Neuron (in vitro differentiated cells): ENCODE measurements around the gene NAA10.

Source experiments
- H2AFZ ChIP-seq: one replicate; pipeline ENCODE4 v1.6.1; 2013; ENCODE audit warnings: low read depth, mild to moderate bottlenecking, inconsistent platforms, low read length, moderate library complexity
- H3K27me3 ChIP-seq: one replicate; pipeline ENCODE4 v1.6.1; 2013; ENCODE audit warnings: low read length; ENCODE audit not compliant: insufficient read depth
- H3K36me3 ChIP-seq: one replicate; pipeline ENCODE4 v1.6.1; 2013; ENCODE audit warnings: low read length; ENCODE audit not compliant: insufficient read depth
- H3K4me1 ChIP-seq: one replicate; pipeline ENCODE4 v1.6.1; 2013; ENCODE audit warnings: low read length; ENCODE audit not compliant: insufficient read depth
- H3K4me3 ChIP-seq: 2 replicates; pipeline ENCODE4 v1.5.1; 2013; ENCODE audit warnings: mild to moderate bottlenecking, low read length, moderate library complexity
- H3K9me3 ChIP-seq: one replicate; pipeline ENCODE4 v1.6.1; 2013; ENCODE audit warnings: low read length

Gene NAA10

GRCh38 chrX:153950127-153950526 is 15.3 kb upstream of the NAA10 start:
- Histone ChIP-seq H3K27me3 (peaks cover 4% of the 10 kb centered on the region), H3K36me3 (peaks cover 50% of the 10 kb centered on the region), H3K9me3 (no peaks in the 10 kb centered on the region), H3K4me1 (peaks cover 25% of the 10 kb centered on the region), H3K4me3 (no peak overlapping the region), H2AFZ (no peak overlapping the region)

DNA sequence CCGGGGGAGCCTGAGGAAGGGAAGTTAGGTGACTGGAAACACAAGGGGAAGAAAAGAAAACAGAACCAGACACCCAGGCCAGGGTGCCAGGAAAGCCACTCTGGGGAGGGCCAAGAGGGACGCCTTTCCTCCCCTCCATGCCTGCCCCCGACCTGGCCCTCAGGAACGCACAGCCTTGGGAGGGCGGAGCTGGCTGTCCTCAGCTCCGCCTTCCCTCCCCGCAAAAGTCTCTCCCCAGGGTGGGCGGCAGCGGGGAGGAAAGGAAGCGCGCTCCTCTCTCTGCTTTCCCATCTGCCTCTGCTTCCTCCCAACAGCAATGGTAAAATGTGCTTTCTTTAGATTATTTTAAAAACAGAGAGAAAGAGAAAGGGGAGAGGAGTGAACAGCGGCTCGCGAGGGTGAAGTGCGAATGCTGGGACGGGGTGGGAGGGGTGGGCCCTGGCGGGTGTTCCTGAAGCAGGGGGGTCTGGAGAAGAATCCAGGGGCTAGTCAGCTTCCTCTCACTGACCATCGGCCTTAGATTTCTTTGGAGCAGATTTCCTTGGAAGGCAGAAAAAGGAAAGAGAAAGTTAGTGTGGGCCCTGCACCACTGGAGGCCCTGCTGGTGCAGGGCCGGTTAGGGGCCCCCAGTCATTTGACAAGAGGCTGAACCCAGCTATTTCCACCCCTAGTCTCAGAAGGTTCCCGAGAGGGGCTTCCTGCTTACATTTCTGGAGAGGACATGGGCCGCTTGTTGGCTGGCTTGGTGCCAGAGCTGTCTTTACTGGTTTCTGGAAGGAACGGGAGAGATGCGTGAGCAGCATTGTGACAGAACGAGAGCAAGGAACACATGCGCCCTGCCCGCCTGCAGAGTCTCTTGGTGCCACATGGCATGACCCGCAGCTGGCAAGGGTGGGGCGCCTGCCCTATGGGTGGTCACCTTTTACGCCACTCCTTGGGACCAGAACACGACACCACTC is 14.3 kb upstream of the NAA10 start:
- Histone ChIP-seq H3K4me1 (peaks cover 30% of the 10 kb centered on the region), H3K36me3 (peaks cover 44% of the 10 kb centered on the region), H3K4me3 (no peak overlapping the region)

GRCh38 chrX:153948002-153948466 is 13.2 kb upstream of the NAA10 start:
- H3K9me3 ChIP-seq, result no peaks in the 10 kb centered on the region
- H3K4me3 ChIP-seq, result no peak overlapping the region
- no peak overlapping the region for H2AFZ ChIP-seq
- H3K4me1 ChIP-seq, result peaks cover 31% of the 10 kb centered on the region
- peaks cover 4% of the 10 kb centered on the region for H3K27me3 ChIP-seq
- peaks cover 38% of the 10 kb centered on the region for H3K36me3 ChIP-seq

More for the DNA sequence above, 14.3 kb upstream of the NAA10 start:
- H2AFZ ChIP-seq, result no peak overlapping the region
- H3K27me3 ChIP-seq, result peaks cover 4% of the 10 kb centered on the region
- no peaks in the 10 kb centered on the region for H3K9me3 ChIP-seq

GRCh38 chrX:153947009-153947769 is 12.4 kb upstream of the NAA10 start:
- Histone ChIP-seq H3K4me1 (peaks cover 31% of the 10 kb centered on the region), H2AFZ (no peak overlapping the region)

GRCh38 chrX:153945956-153946943 is 11.4 kb upstream of the NAA10 start:
- Histone ChIP-seq H3K4me3 (no peak overlapping the region), H3K36me3 (peaks cover 25% of the 10 kb centered on the region), H3K9me3 (no peaks in the 10 kb centered on the region), H3K27me3 (peaks cover 5% of the 10 kb centered on the region), H3K4me1 (peaks cover 33% of the 10 kb centered on the region), H2AFZ (no peak overlapping the region)

More at GRCh38 chrX:153947009-153947769, 12.4 kb upstream of the NAA10 start:
- Histone ChIP-seq H3K27me3 (peaks cover 4% of the 10 kb centered on the region), H3K36me3 (peaks cover 33% of the 10 kb centered on the region), H3K9me3 (no peaks in the 10 kb centered on the region), H3K4me3 (no peak overlapping the region)

DNA sequence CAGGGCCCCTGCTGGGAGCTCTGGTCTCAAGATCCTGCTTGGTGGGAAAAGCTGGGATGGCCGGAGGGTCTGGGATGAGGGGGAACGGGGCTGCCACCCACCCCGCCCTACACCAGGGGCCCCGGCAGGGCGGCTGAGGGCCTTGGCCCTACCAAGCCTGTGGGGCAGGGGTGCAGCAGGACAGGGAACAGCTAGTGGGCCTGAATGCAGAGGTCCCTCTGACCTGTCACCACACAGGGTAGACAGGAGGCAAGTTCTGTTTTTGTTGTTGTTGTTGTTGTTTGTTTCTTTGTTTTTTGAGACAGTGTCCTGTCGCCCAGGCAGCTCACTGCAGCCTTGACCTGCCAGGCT is 9.9 kb upstream of the NAA10 start:
- Histone ChIP-seq H3K36me3 (peaks cover 12% of the 10 kb centered on the region), H3K4me1 (peaks cover 32% of the 10 kb centered on the region), H3K9me3 (no peaks in the 10 kb centered on the region), H3K4me3 (no peak overlapping the region), H3K27me3 (peaks cover 6% of the 10 kb centered on the region), H2AFZ (no peak overlapping the region)

DNA sequence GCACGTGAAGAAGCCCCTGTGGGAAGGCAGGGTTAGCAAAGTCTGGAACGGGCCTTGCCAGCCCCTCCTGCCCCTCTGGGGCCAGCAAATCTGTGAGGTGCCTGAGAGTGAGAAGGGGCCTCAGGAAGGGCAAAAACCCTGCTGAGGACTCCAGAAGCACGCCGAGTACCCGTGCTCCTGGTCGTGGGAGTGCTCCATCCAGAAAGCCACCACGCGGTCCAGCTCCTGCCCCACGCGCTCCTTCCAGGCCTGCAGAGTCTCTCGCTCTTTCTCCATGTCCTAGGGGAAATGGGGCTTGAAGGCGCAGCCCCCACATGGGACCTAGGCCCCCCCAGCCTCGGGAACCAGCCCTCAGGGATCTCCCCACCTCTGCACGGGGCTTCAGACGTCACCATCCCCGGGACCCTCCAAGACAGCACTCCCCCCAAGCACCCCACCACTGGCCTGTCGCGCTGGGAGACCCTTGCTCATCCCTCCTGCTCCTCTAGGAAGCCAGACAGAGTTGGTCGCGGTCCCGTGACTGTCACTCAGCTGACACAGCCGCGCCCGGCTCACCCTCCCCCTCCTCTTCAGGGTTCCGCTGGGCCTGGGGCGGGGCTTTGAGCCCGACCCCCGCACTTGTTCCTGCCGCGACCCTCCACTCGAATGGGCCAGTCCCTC is 9.4 kb upstream of the NAA10 start, which contains the start of gene RENBP:
TSS of gene RENBP (minus strand) at position 504 of the 660 bp plus-strand sequence. CDS start at position 471, 33 bp downstream.
- Histone ChIP-seq H3K27me3 (peaks cover 6% of the 10 kb centered on the region), H3K4me1 (peaks cover 27% of the 10 kb centered on the region), H3K36me3 (peaks cover 7% of the 10 kb centered on the region), H2AFZ (no peak within 1 kb of the TSS), H3K4me3 (no peak within 1 kb of the TSS), H3K9me3 (no peaks in the 10 kb centered on the region)

GRCh38 chrX:153941336-153942252 is 6.8 kb upstream of the NAA10 start:
- Histone ChIP-seq H3K36me3 (no peaks in the 10 kb centered on the region), H2AFZ (no peak overlapping the region), H3K9me3 (no peaks in the 10 kb centered on the region), H3K4me1 (peaks cover 10% of the 10 kb centered on the region), H3K4me3 (no peak overlapping the region), H3K27me3 (peaks cover 7% of the 10 kb centered on the region)

- Histone ChIP-seq H3K9me3 (no peaks in the 10 kb centered on the region), H3K36me3 (no peaks in the 10 kb centered on the region), H2AFZ (no peak overlapping the region), H3K4me3 (no peak overlapping the region), H3K27me3 (peaks cover 5% of the 10 kb centered on the region), H3K4me1 (peaks cover 8% of the 10 kb centered on the region)
Observed at GRCh38 chrX:153939573-153939972, 4.7 kb upstream of the NAA10 start.

DNA sequence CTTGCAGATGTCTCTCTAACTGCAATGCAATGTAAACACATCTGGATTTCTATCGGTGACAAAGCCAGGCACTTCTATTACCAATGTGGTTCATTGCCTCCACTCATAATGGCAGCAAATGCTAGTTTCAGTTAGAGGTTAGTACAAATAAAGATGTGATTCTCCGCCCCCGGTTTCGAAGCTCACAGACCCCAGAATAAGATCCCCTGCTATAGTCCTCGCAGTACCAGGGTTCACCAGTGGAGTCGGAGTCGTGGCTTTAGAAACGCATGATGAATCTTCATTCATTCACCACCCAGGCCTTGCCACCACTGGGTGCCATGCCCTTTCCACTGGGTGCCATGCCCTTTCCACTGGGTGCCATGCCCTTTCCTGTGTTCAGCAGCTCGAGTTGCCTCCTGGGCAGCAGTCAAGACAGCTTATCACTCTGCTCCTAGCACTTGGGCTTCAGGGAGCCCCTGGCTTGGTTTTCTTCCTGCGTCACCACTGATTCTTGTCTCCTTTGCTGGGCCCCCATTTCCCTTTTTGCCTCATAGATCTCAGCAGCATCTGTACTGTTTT is 3.5 kb upstream of the NAA10 start:
- H3K4me1 ChIP-seq, result peaks cover 9% of the 10 kb centered on the region
- no peaks in the 10 kb centered on the region for H3K9me3 ChIP-seq
- no peak overlapping the region for H3K4me3 ChIP-seq
- no peaks in the 10 kb centered on the region for H3K36me3 ChIP-seq
- H3K27me3 ChIP-seq, result peaks cover 5% of the 10 kb centered on the region
- H2AFZ ChIP-seq, result no peak overlapping the region

- H3K4me3 ChIP-seq, result no peak overlapping the region
- H2AFZ ChIP-seq, result no peak overlapping the region
- H3K36me3 ChIP-seq, result peaks cover 4% of the 10 kb centered on the region
- peaks cover 5% of the 10 kb centered on the region for H3K27me3 ChIP-seq
- H3K4me1 ChIP-seq, result peaks cover 9% of the 10 kb centered on the region
- no peaks in the 10 kb centered on the region for H3K9me3 ChIP-seq
Observed at GRCh38 chrX:153937056-153937455, 2.2 kb upstream of the NAA10 start.
